T-cell (primary cell): ENCODE measurements around the gene ZNF408. TPM values are rescaled to one million over a fixed set of nuclear protein-coding genes. Genes with fewer than 3 reads are reported as not detected.
"Not testable (repeated sequence)": the region's sequence is repeated elsewhere in the genome, so short reads cannot be mapped to it uniquely, and the experiment has no call there.

ENCODE experiments used
- ATAC-seq, 4 experiments: fragments of 200-7000 bp in 3 of 4; fragments of 150-1000 bp in 1 of 4; cut with Tn5 transposase; replicated peaks in 1 of 4; 1 replicate in 3 of 4; 2 replicates in 1 of 4; pipeline ENCODE4 v1.10.0; 2021; ENCODE audit warnings: moderate library complexity in 3 of 4, mild to moderate bottlenecking in 2 of 4, moderate number of reproducible peaks in 1 of 4
- CTCF ChIA-PET, 2 donors: fragments of 300-600 bp; sonication (Branson Sonifier 250); formaldehyde crosslinking; loops; one replicate each; lab custom pipeline; 2022; ENCODE audit warnings: antibody characterized with exemption in 2 of 2; lab: Charles Lee
- POLR2A ChIA-PET, 2 donors: fragments of 300-600 bp; sonication (Branson Sonifier 250); formaldehyde crosslinking; loops; one replicate each; lab custom pipeline; 2022; ENCODE audit warnings: antibody characterized with exemption in 2 of 2; lab: Charles Lee
- DNase-seq, 35 experiments: peaks; one replicate each; pipeline versions ENCODE4 v3.0.0 to v3.0.0-alpha.2; 2013 to 2023
- H3K27ac ChIP-seq: one replicate; pipeline ENCODE4 v1.5.1; 2013; ENCODE audit warnings: low read length
- H3K27me3 ChIP-seq, 2 experiments: replicated peaks in 1 of 2; 1 replicate in 1 of 2; 2 replicates in 1 of 2; pipeline versions ENCODE4 v1.6.1 to v1.7.0; 2013; ENCODE audit warnings: low read length in 1 of 2, mixed read lengths in 1 of 2; ENCODE audit not compliant: control insufficient read depth in 2 of 2, insufficient read depth in 2 of 2; ENCODE audit errors: extremely low read depth in 1 of 2
- H3K36me3 ChIP-seq, 2 donors: 1 replicate in 1 of 2; 2 replicates in 1 of 2; pipeline versions ENCODE4 v1.6.1 to v1.7.0; 2013; ENCODE audit warnings: low read length in 1 of 2; ENCODE audit not compliant: control insufficient read depth in 2 of 2, insufficient read depth in 1 of 2; ENCODE audit errors: extremely low read depth in 1 of 2
- H3K4me1 ChIP-seq, 2 experiments: 1 replicate in 1 of 2; 2 replicates in 1 of 2; pipeline versions ENCODE4 v1.6.1 to v1.7.0; 2013; ENCODE audit warnings: low read length in 2 of 2, mixed read lengths in 1 of 2; ENCODE audit not compliant: insufficient read depth in 2 of 2, control insufficient read depth in 1 of 2; ENCODE audit errors: extremely low read depth in 1 of 2
- H3K4me3 ChIP-seq, 2 donors: 1 replicate in 1 of 2; 2 replicates in 1 of 2; pipeline versions ENCODE4 v1.5.1 to v1.7.0; 2013; ENCODE audit warnings: mild to moderate bottlenecking in 2 of 2, low read length in 1 of 2, moderate library complexity in 1 of 2; ENCODE audit not compliant: control insufficient read depth in 1 of 2; ENCODE audit errors: extremely low read depth in 1 of 2
- H3K9me3 ChIP-seq: 2 replicates; pipeline ENCODE4 v1.7.0; 2013
- H3K27ac Mint-ChIP-seq, 2 donors: one replicate each; pipeline ENCODE4 v1.8.0; 2020 to 2021; ENCODE audit warnings: mild to moderate bottlenecking in 2 of 2, mixed read lengths in 2 of 2
- H3K27me3 Mint-ChIP-seq, 2 donors: one replicate each; pipeline ENCODE4 v1.8.0; 2021 to 2022; ENCODE audit warnings: mixed read lengths in 2 of 2
- H3K36me3 Mint-ChIP-seq: one replicate; pipeline ENCODE4 v1.8.0; 2021; ENCODE audit warnings: mixed read lengths
- H3K4me1 Mint-ChIP-seq, 3 donors: one replicate each; pipeline ENCODE4 v1.8.0; 2020 to 2022; ENCODE audit warnings: mixed read lengths in 3 of 3, mild to moderate bottlenecking in 1 of 3
- H3K4me3 Mint-ChIP-seq, 3 donors: one replicate each; pipeline ENCODE4 v1.8.0; 2020 to 2022; ENCODE audit warnings: mild to moderate bottlenecking in 3 of 3, mixed read lengths in 3 of 3, moderate library complexity in 3 of 3
- H3K9me3 Mint-ChIP-seq, 3 donors: one replicate each; pipeline ENCODE4 v1.8.0; 2020 to 2022; ENCODE audit warnings: mixed read lengths in 3 of 3
- WGBS: methylation state at CpG from one replicate; pipeline ENCODE4 v1.1.5; 2013; ENCODE audit warnings: missing lambda C conversion rate; ENCODE audit not compliant: insufficient coverage; 5-methylcytosine and 5-hydroxymethylcytosine counted together
- total RNA-seq, 35 experiments: library from RNA in 6 of 35; stranded (reverse) in 6 of 35; fragments of 120-200 nt in 1 of 35; gene quantifications; one replicate each; pipeline versions ENCODE4 v1.2.1 to v1.2.4 and lab custom pipeline; 2013 to 2026

The ZNF408 gene
- total RNA-seq, 5 donors from 2014 or later (not counting 1 experiment from before 2014, with no cell fraction given): 6.1 to 22.4 (median 19.7) TPM

- POLR2A ChIA-PET: interaction anchor here in 1 of 2 donors (0.5 kb wide), 1 partner anchor 57 kb away, joined by 8 read pairs; no protein-coding TSS in a partner anchor
- Histone ChIP-seq H3K4me1 (peaks cover 32 to 44% of the 10 kb centered on the region in 2 experiments), H3K4me3 (no peak overlapping the region), H3K27me3 (no peaks in the 10 kb centered on the region), H3K9me3 (no peaks in the 10 kb centered on the region), H3K36me3 (peaks cover 12 to 76% of the 10 kb centered on the region in 2 donors), H3K27ac (no peak overlapping the region)
- 95% methylated on average over 7 of the region's 12 CpGs for WGBS
- H3K36me3 Mint-ChIP-seq: peaks cover 64% of the 10 kb centered on the region
- H3K9me3 Mint-ChIP-seq: no peaks in the 10 kb centered on the region
- peaks cover 45 to 49% (median 48%) of the 10 kb centered on the region in 3 donors for H3K4me1 Mint-ChIP-seq
- DNase-seq: no peak
- no peak overlapping the region for H3K4me3 Mint-ChIP-seq
- CTCF ChIA-PET: no interaction called here
- no peak for ATAC-seq
- no peaks in the 10 kb centered on the region for H3K27me3 Mint-ChIP-seq
- peak overlapping the region; percentile 45 to 50 for H3K27ac Mint-ChIP-seq
Observed at GRCh38 chr11:46668480-46669085, 32.2 kb upstream of the ZNF408 start.

- H3K36me3 ChIP-seq: peaks cover 11 to 70% of the 10 kb centered on the region in 2 donors
- no peaks in the 10 kb centered on the region for H3K27me3 ChIP-seq
- Mint-ChIP-seq H3K4me1 (peaks cover 56 to 61% (median 60%) of the 10 kb centered on the region in 3 donors), H3K27me3 (no peaks in the 10 kb centered on the region), H3K36me3 (peaks cover 63% of the 10 kb centered on the region), H3K9me3 (no peaks in the 10 kb centered on the region), H3K27ac (peak overlapping the region; percentile 73 to 84), H3K4me3 (peak overlapping the region in 1 of 3 donors; percentile 70)
- no peak overlapping the region for H3K4me3 ChIP-seq
- DNase-seq (no peak), ATAC-seq (no peak)
- H3K4me1 ChIP-seq: peaks cover 44 to 55% of the 10 kb centered on the region in 2 experiments
- ChIA-PET CTCF (interaction anchor here (0.5 kb wide), 2 partner anchors 144 to 201 kb away, joined by 3 read pairs; no protein-coding TSS in a partner anchor), POLR2A (interaction anchor here in 1 of 2 donors (0.6 kb wide), 1 partner anchor 23 kb away, joined by 4 read pairs; no protein-coding TSS in a partner anchor)
- H3K27ac ChIP-seq: peak overlapping the region; percentile 80
- no peaks in the 10 kb centered on the region for H3K9me3 ChIP-seq
- 83% methylated on average over 1 of the region's 3 CpGs for WGBS
Observed at GRCh38 chr11:46669711-46670139, 31.1 kb upstream of the ZNF408 start.

DNA sequence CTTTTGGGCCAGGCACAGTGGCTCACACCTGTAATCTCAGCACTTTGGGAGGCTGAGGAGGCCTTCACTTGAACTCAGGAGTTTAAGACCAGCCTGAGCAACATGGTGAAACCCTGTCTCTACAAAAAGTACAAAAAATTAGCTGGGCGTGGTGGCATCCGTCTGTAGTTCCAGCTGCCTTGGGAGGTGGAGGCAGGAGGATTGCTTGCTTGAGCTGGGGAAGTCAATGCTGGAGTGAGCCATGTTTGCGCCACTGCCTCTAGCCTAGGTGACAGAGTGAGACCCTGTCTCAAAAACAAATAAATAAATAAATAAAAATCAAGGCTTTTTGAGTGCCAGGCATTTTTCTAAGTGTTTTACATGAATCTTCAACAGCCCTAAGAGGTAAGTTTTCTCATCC, 30.3 kb upstream of the ZNF408 start:
- WGBS: 60% methylated on average over 1 of the region's 3 CpGs
- H3K9me3 ChIP-seq, H3K27me3 Mint-ChIP-seq, H3K27me3 ChIP-seq, H3K9me3 Mint-ChIP-seq, DNase-seq: not testable (repeated sequence)
- H3K4me3 Mint-ChIP-seq: peak overlapping the region in 1 of 3 donors; percentile 70
- peak in 2 of 4 experiments; percentile 3 to 4 for ATAC-seq
- Histone ChIP-seq H3K4me3 (peak overlapping the region; percentile 0 to 16), H3K4me1 (peaks cover 52 to 63% of the 10 kb centered on the region in 2 experiments), H3K36me3 (peaks cover 11 to 62% of the 10 kb centered on the region in 2 donors), H3K27ac (peak overlapping the region; percentile 80)
- ChIA-PET POLR2A (interaction anchor here (0.5 to 1.1 kb wide), 4 partner anchors 14 to 51 kb away, joined by 3 to 12 read pairs (median 4); partner anchors contain the start of genes ARHGAP1 (in 1 of the 2) and ZNF408 (in 1 of the 2)), CTCF (interaction anchor here in 1 of 2 donors (0.7 to 1.8 kb wide), 5 partner anchors 14 to 181 kb away, joined by 3 to 10 read pairs (median 5); partner anchors contain the start of gene ATG13)
- H3K27ac Mint-ChIP-seq: peak overlapping the region; percentile 96 to 97
- peaks cover 64 to 69% (median 68%) of the 10 kb centered on the region in 3 donors for H3K4me1 Mint-ChIP-seq
- H3K36me3 Mint-ChIP-seq: peaks cover 57% of the 10 kb centered on the region

- no peak overlapping the region for H3K4me3 ChIP-seq
- CTCF ChIA-PET: interaction anchor here in 1 of 2 donors (1.8 kb wide), 1 partner anchor 15 kb away, joined by 5 read pairs; no protein-coding TSS in a partner anchor
- POLR2A ChIA-PET: no interaction called here
- H3K9me3 Mint-ChIP-seq: no peaks in the 10 kb centered on the region
- H3K4me1 ChIP-seq: peaks cover 64 to 78% of the 10 kb centered on the region in 2 experiments
- peaks cover 11 to 54% of the 10 kb centered on the region in 2 donors for H3K36me3 ChIP-seq
- ATAC-seq: no peak
- H3K27me3 ChIP-seq: no peaks in the 10 kb centered on the region
- no peak for DNase-seq
- peaks cover 76 to 80% (median 79%) of the 10 kb centered on the region in 3 donors for H3K4me1 Mint-ChIP-seq
- H3K9me3 ChIP-seq: no peaks in the 10 kb centered on the region
- peak overlapping the region; percentile 96 to 97 for H3K27ac Mint-ChIP-seq
- peak overlapping the region; percentile 80 for H3K27ac ChIP-seq
- H3K4me3 Mint-ChIP-seq: peak overlapping the region in 2 of 3 donors; percentile 6 to 70
- 97% methylated on average over 6 of the region's 10 CpGs for WGBS
- peaks cover 48% of the 10 kb centered on the region for H3K36me3 Mint-ChIP-seq
- no peaks in the 10 kb centered on the region for H3K27me3 Mint-ChIP-seq
Observed at GRCh38 chr11:46671958-46672315, 28.9 kb upstream of the ZNF408 start.

DNA sequence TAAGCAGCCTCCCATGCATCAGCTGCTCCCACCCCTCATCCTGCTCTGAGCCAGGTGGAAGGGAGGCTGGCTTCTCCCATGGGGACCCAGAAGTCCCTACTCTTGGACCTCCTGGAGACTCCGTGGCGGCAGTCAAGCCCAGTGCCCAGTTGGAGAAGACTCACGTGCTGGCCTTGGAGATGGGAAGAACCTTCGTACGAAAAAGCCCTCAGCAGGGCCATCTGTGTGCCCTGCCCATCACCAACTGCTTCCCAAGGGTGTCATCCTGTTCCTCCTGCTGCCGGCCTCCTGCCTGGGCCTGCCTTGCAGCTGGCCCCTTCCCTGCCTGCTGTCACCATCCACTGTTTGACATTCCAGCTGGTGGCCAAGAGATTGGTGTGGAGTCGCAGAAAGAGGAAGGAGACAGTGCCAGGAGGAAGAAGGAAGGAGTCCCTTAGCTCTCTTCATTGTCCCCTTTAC, 28.4 kb upstream of the ZNF408 start:
- Mint-ChIP-seq H3K4me3 (peak overlapping the region in 2 of 3 donors; percentile 6 to 70), H3K9me3 (no peaks in the 10 kb centered on the region), H3K36me3 (peaks cover 48% of the 10 kb centered on the region), H3K27me3 (no peaks in the 10 kb centered on the region), H3K4me1 (peaks cover 81 to 84% (median 84%) of the 10 kb centered on the region in 3 donors), H3K27ac (peak overlapping the region; percentile 96 to 97)
- peaks cover 64 to 82% of the 10 kb centered on the region in 2 experiments for H3K4me1 ChIP-seq
- ATAC-seq: no peak
- ChIA-PET CTCF (interaction anchor here in 1 of 2 donors (1.8 kb wide), 1 partner anchor 16 kb away, joined by 5 read pairs; no protein-coding TSS in a partner anchor), POLR2A (no interaction called here)
- DNase-seq: no peak
- no peaks in the 10 kb centered on the region for H3K9me3 ChIP-seq
- H3K27me3 ChIP-seq: no peaks in the 10 kb centered on the region
- H3K36me3 ChIP-seq: peaks cover 11 to 49% of the 10 kb centered on the region in 2 donors
- 98% methylated on average over 5 of the region's 7 CpGs for WGBS
- no peak overlapping the region for H3K4me3 ChIP-seq
- peak overlapping the region; percentile 80 for H3K27ac ChIP-seq
